HFFc6 (cell line): ENCODE measurements around the gene VGLL4. TPM values are rescaled to one million over a fixed set of nuclear protein-coding genes. Genes with fewer than 3 reads are reported as not detected.

Experiments
- DNase-seq: peaks from one replicate; pipeline ENCODE4 v3.0.0-alpha.2; 2018
- H3K27ac Mint-ChIP-seq: 2 replicates; pipeline ENCODE4 v1.8.0; 2020; ENCODE audit warnings: mild to moderate bottlenecking, mixed read lengths
- H3K27me3 Mint-ChIP-seq: 2 replicates; pipeline ENCODE4 v1.8.0; 2021; ENCODE audit warnings: mild to moderate bottlenecking, moderate library complexity, mixed read lengths; ENCODE audit not compliant: insufficient read depth
- H3K36me3 Mint-ChIP-seq: 2 replicates; pipeline ENCODE4 v1.8.0; 2021; ENCODE audit warnings: low read depth, mixed read lengths
- H3K4me1 Mint-ChIP-seq: 2 replicates; pipeline ENCODE4 v1.8.0; 2020; ENCODE audit warnings: low read depth, mixed read lengths
- H3K4me3 Mint-ChIP-seq: 2 replicates; pipeline ENCODE4 v1.8.0; 2020; ENCODE audit warnings: mild to moderate bottlenecking, moderate library complexity, mixed read lengths
- H3K9me3 Mint-ChIP-seq: 2 replicates; pipeline ENCODE4 v1.8.0; 2020; ENCODE audit warnings: mild to moderate bottlenecking, mixed read lengths
- CTCF ChIP-seq: fragments of 200-600 bp; sonication (generic); IDR thresholded peaks from 2 replicates; pipeline ENCODE4 v1.5.0; 2021; ENCODE audit warnings: antibody characterized with exemption, mild to moderate bottlenecking
- total RNA-seq, 6 experiments: library from RNA; stranded (reverse); fragmentation: NEBNext Ultra II Directional; extraction: Animal tissue kit (Norgen Biotek cat#: 25700); gene quantifications; 2 replicates in 1 of 6; 3 replicates in 5 of 6; pipeline ENCODE4 v1.2.3, GENCODE V29; 2021

VGLL4 gene
- total RNA-seq, 6 experiments from 2014 or later: 31.6 to 42.2 (median 33.8) TPM

GRCh38 chr3:11539218-11539617 is 104.5 kb downstream of the VGLL4 start:
- H3K4me3 Mint-ChIP-seq: no peak overlapping the region
- H3K27ac Mint-ChIP-seq: no peak overlapping the region
- DNase-seq: no peak
- H3K27me3 Mint-ChIP-seq: peaks cover 3% of the 10 kb centered on the region; the same call in 1 of the 2 replicates
- H3K36me3 Mint-ChIP-seq: no peaks in the 10 kb centered on the region
- H3K9me3 Mint-ChIP-seq: no peaks in the 10 kb centered on the region
- H3K4me1 Mint-ChIP-seq: 0 out of 2 replicates have a peak, but pooled peaks cover 5% of the 10 kb centered on the region
- no peak for TF ChIP-seq CTCF

GRCh38 chr3:11538581-11538980 is 105.1 kb downstream of the VGLL4 start:
- Mint-ChIP-seq H3K9me3 (no peaks in the 10 kb centered on the region), H3K27me3 (peaks cover 3% of the 10 kb centered on the region; the same call in 1 of the 2 replicates)

GRCh38 chr3:11536936-11537612 is 106.6 kb downstream of the VGLL4 start:
- peaks cover 3% of the 10 kb centered on the region for H3K36me3 Mint-ChIP-seq
- no peak for DNase-seq
- no peak for TF ChIP-seq CTCF
- no peak overlapping the region for H3K27ac Mint-ChIP-seq
- no peaks in the 10 kb centered on the region for H3K9me3 Mint-ChIP-seq
- no peak overlapping the region for H3K4me3 Mint-ChIP-seq
- peaks cover 23% of the 10 kb centered on the region for H3K4me1 Mint-ChIP-seq
- H3K27me3 Mint-ChIP-seq: peaks cover 3% of the 10 kb centered on the region; the same call in 1 of the 2 replicates

More at GRCh38 chr3:11538581-11538980, 105.1 kb downstream of the VGLL4 start:
- Mint-ChIP-seq H3K27ac (no peak overlapping the region), H3K36me3 (no peaks in the 10 kb centered on the region), H3K4me3 (no peak overlapping the region), H3K4me1 (peaks cover 9% of the 10 kb centered on the region; the same call in 1 of the 2 replicates)
- no peak for DNase-seq
- TF ChIP-seq CTCF: no peak

GRCh38 chr3:11536132-11536935 is 107.4 kb downstream of the VGLL4 start:
- H3K4me3 Mint-ChIP-seq: no peak overlapping the region
- peaks cover 26% of the 10 kb centered on the region for H3K4me1 Mint-ChIP-seq
- TF ChIP-seq CTCF: no peak
- no peak for DNase-seq
- peaks cover 5% of the 10 kb centered on the region for H3K36me3 Mint-ChIP-seq
- H3K9me3 Mint-ChIP-seq: no peaks in the 10 kb centered on the region
- no peaks in the 10 kb centered on the region for H3K27me3 Mint-ChIP-seq
- no peak overlapping the region for H3K27ac Mint-ChIP-seq

- Mint-ChIP-seq H3K4me1 (peaks cover 34% of the 10 kb centered on the region), H3K9me3 (no peaks in the 10 kb centered on the region), H3K27ac (no peak overlapping the region), H3K4me3 (no peak overlapping the region), H3K27me3 (no peaks in the 10 kb centered on the region), H3K36me3 (peaks cover 5% of the 10 kb centered on the region)
- TF ChIP-seq CTCF: no peak
- no peak for DNase-seq
Observed at GRCh38 chr3:11535243-11535960, 108.3 kb downstream of the VGLL4 start.
